Effector memory CD4-positive, alpha-beta T cell (primary cell): ENCODE measurements around the gene GADD45B.

Source experiments
- DNase-seq, 3 donors: peaks; one replicate each; pipeline ENCODE4 v3.0.0-alpha.2; 2020
- H3K27ac ChIP-seq: 2 replicates; pipeline ENCODE4 v1.7.0; 2013; ENCODE audit warnings: mild to moderate bottlenecking, low read length, moderate library complexity; ENCODE audit not compliant: insufficient read depth, poor library complexity, severe bottlenecking
- H3K27me3 ChIP-seq: replicated peaks from 2 replicates; pipeline ENCODE4 v1.7.0; 2013; ENCODE audit warnings: mild to moderate bottlenecking, low read length; ENCODE audit not compliant: insufficient read depth, control insufficient read depth, poor library complexity, severe bottlenecking
- H3K36me3 ChIP-seq: 2 replicates; pipeline ENCODE4 v1.7.0; 2013; ENCODE audit warnings: mild to moderate bottlenecking, low read length, moderate library complexity; ENCODE audit not compliant: control insufficient read depth, insufficient read depth
- H3K4me1 ChIP-seq: 2 replicates; pipeline ENCODE4 v1.7.0; 2013; ENCODE audit warnings: low read length, mild to moderate bottlenecking; ENCODE audit not compliant: control insufficient read depth, insufficient read depth, poor library complexity, severe bottlenecking
- H3K4me3 ChIP-seq: 2 replicates; pipeline ENCODE4 v1.7.0; 2013; ENCODE audit warnings: low read length, low read depth, mild to moderate bottlenecking; ENCODE audit not compliant: insufficient read depth, poor library complexity, severe bottlenecking
- H3K9me3 ChIP-seq: 2 replicates; pipeline ENCODE4 v1.7.0; 2013; ENCODE audit warnings: mild to moderate bottlenecking, low read length, moderate library complexity; ENCODE audit not compliant: control insufficient read depth
- total RNA-seq, 3 donors: gene quantifications; one replicate each; lab custom pipeline; 2026; lab: John Stamatoyannopoulos, UW

GADD45B gene
- total RNA-seq, result 280 to 699 (median 440) reads per million in 3 donors

- Histone ChIP-seq H3K27me3 (no peaks in the 10 kb centered on the region), H3K4me3 (peak within 1 kb of the TSS; percentile 94), H3K4me1 (peaks cover 26% of the 10 kb centered on the region), H3K9me3 (no peaks in the 10 kb centered on the region), H3K36me3 (peaks cover 12% of the 10 kb centered on the region), H3K27ac (peak within 1 kb of the TSS; percentile 89)
- DNase-seq, result peak; percentile 94 to 98 (median 96)
Observed at GRCh38 chr19:2475702-2476450, at the start of gene GADD45B. Gene GADD45B (plus strand): TSS chr19:2476127. CDS start chr19:2476359, 232 bp downstream.

- peak in 2 of 3 donors; percentile 12 to 32 for DNase-seq
- Histone ChIP-seq H3K27ac (peak overlapping the region; percentile 98), H3K9me3 (no peaks in the 10 kb centered on the region), H3K4me3 (peak overlapping the region; percentile 96), H3K27me3 (no peaks in the 10 kb centered on the region), H3K36me3 (peaks cover 18% of the 10 kb centered on the region), H3K4me1 (peaks cover 25% of the 10 kb centered on the region)
Observed at GRCh38 chr19:2426611-2427428, 49.1 kb upstream of the GADD45B start.

- H3K27me3 ChIP-seq, result no peaks in the 10 kb centered on the region
- H3K27ac ChIP-seq, result peak within 1 kb of the TSS; percentile 98
- H3K9me3 ChIP-seq, result no peaks in the 10 kb centered on the region
- DNase-seq, result peak; percentile 91 to 94 (median 94)
- H3K4me1 ChIP-seq, result peaks cover 25% of the 10 kb centered on the region
- H3K4me3 ChIP-seq, result peak within 1 kb of the TSS; percentile 96
- peaks cover 18% of the 10 kb centered on the region for H3K36me3 ChIP-seq
Observed at GRCh38 chr19:2427429-2428320, 48.3 kb upstream of the GADD45B start, which contains the start of gene TIMM13. Gene TIMM13 (minus strand): TSS chr19:2427586. CDS start chr19:2427533, 53 bp downstream.

GRCh38 chr19:2428321-2428690, 47.6 kb upstream of the GADD45B start:
- Histone ChIP-seq H3K4me3 (peak overlapping the region; percentile 96), H3K36me3 (peaks cover 18% of the 10 kb centered on the region), H3K27me3 (no peaks in the 10 kb centered on the region), H3K27ac (peak overlapping the region; percentile 98), H3K4me1 (peaks cover 25% of the 10 kb centered on the region), H3K9me3 (no peaks in the 10 kb centered on the region)
- no peak for DNase-seq

GRCh38 chr19:2428756-2429711, 46.9 kb upstream of the GADD45B start:
- H3K27ac ChIP-seq, result no peak overlapping the region
- H3K4me3 ChIP-seq, result no peak overlapping the region
- peaks cover 16% of the 10 kb centered on the region for H3K36me3 ChIP-seq
- H3K4me1 ChIP-seq, result peaks cover 25% of the 10 kb centered on the region
- no peak for DNase-seq
- no peaks in the 10 kb centered on the region for H3K9me3 ChIP-seq
- no peaks in the 10 kb centered on the region for H3K27me3 ChIP-seq

GRCh38 chr19:2429917-2430535, 45.9 kb upstream of the GADD45B start:
- Histone ChIP-seq H3K9me3 (no peaks in the 10 kb centered on the region), H3K36me3 (peaks cover 22% of the 10 kb centered on the region), H3K27me3 (no peaks in the 10 kb centered on the region), H3K4me1 (peaks cover 25% of the 10 kb centered on the region), H3K27ac (no peak overlapping the region), H3K4me3 (no peak overlapping the region)
- DNase-seq, result no peak

GRCh38 chr19:2431318-2432055, 44.4 kb upstream of the GADD45B start:
- no peaks in the 10 kb centered on the region for H3K9me3 ChIP-seq
- no peak overlapping the region for H3K4me3 ChIP-seq
- no peaks in the 10 kb centered on the region for H3K27me3 ChIP-seq
- no peak overlapping the region for H3K27ac ChIP-seq
- peaks cover 16% of the 10 kb centered on the region for H3K4me1 ChIP-seq
- H3K36me3 ChIP-seq, result peaks cover 14% of the 10 kb centered on the region
- no peak for DNase-seq

- Histone ChIP-seq H3K9me3 (no peaks in the 10 kb centered on the region), H3K27me3 (no peaks in the 10 kb centered on the region), H3K4me1 (peaks cover 8% of the 10 kb centered on the region), H3K4me3 (no peak overlapping the region), H3K27ac (no peak overlapping the region), H3K36me3 (peaks cover 19% of the 10 kb centered on the region)
- DNase-seq, result no peak
Observed at GRCh38 chr19:2432131-2432848, 43.6 kb upstream of the GADD45B start.
